ENCODE data around the gene OR8B3.
A peak's percentile ranks its signal among the peaks of the same experiment; 100 is the strongest.
"Not testable (repeated sequence)": the region's sequence is repeated elsewhere in the genome, so short reads cannot be mapped to it uniquely, and the experiment has no call there.

OR8B3 gene

GRCh38 chr11:124415356-124415923 lies 16.6 kb upstream of the OR8B3 start:
- in situ Hi-C loops (cut with MboI; ENCODE audit: low sequenced_read_pairs, unreplicated experiment), result loop anchor here (25.0 kb wide), 1 partner anchor 172 kb away; no protein-coding TSS in a partner anchor
- peak; percentile 21 for DNase-seq (ENCODE audit: low spot score)
- TF ChIP-seq, protein P1, sequence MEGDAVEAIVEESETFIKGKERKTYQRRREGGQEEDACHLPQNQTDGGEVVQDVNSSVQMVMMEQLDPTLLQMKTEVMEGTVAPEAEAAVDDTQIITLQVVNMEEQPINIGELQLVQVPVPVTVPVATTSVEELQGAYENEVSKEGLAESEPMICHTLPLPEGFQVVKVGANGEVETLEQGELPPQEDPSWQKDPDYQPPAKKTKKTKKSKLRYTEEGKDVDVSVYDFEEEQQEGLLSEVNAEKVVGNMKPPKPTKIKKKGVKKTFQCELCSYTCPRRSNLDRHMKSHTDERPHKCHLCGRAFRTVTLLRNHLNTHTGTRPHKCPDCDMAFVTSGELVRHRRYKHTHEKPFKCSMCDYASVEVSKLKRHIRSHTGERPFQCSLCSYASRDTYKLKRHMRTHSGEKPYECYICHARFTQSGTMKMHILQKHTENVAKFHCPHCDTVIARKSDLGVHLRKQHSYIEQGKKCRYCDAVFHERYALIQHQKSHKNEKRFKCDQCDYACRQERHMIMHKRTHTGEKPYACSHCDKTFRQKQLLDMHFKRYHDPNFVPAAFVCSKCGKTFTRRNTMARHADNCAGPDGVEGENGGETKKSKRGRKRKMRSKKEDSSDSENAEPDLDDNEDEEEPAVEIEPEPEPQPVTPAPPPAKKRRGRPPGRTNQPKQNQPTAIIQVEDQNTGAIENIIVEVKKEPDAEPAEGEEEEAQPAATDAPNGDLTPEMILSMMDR (IDR thresholded peaks at IDR 0.05; ENCODE audit: borderline replicate concordance, control extremely low read depth, extremely low read depth, insufficient read depth, missing control alignments), result no peak

- TF ChIP-seq, protein P1 (IDR thresholded peaks at IDR 0.05; ENCODE audit: borderline replicate concordance, control extremely low read depth, extremely low read depth, insufficient read depth, missing control alignments), result no peak
- in situ Hi-C loops (cut with MboI; ENCODE audit: low sequenced_read_pairs, unreplicated experiment), result loop anchor here (25.0 kb wide), 1 partner anchor 177 kb away; no protein-coding TSS in a partner anchor
- DNase-seq (ENCODE audit: low spot score), result no peak
Measured at GRCh38 chr11:124409906-124410305, 11.1 kb upstream of the OR8B3 start.

GRCh38 chr11:124405581-124405980 lies 6.8 kb upstream of the OR8B3 start:
- DNase-seq (ENCODE audit: low spot score), result no peak
- in situ Hi-C loops (cut with MboI; ENCODE audit: low sequenced_read_pairs, unreplicated experiment), result loop anchor here (25.0 kb wide), 1 partner anchor 182 kb away; no protein-coding TSS in a partner anchor
- TF ChIP-seq, protein P1 (IDR thresholded peaks at IDR 0.05; ENCODE audit: borderline replicate concordance, control extremely low read depth, extremely low read depth, insufficient read depth, missing control alignments), result no peak

DNA sequence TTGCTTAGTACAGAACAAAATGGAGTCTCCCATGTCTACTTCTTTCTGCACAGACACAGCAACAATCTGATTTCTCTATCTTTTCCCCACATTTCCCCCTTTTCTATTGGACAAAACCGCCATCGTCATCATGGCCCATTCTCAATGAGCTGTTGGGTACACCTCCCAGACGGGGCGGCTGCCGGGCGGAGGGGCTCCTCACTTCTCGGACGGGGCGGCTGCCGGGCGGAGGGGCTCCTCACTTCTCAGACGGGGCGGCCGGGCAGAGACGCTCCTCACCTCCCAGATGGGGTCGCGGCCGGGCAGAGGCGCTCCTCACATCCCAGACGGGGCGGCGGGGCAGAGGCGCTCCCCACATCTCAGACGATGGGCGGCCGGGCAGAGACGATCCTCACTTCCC lies 4.4 kb upstream of the OR8B3 start:
- not testable (repeated sequence) for DNase-seq (ENCODE audit: low spot score)
- in situ Hi-C loops (cut with MboI; ENCODE audit: low sequenced_read_pairs, unreplicated experiment), result loop anchor here (25.0 kb wide), 1 partner anchor 184 kb away; no protein-coding TSS in a partner anchor

DNA sequence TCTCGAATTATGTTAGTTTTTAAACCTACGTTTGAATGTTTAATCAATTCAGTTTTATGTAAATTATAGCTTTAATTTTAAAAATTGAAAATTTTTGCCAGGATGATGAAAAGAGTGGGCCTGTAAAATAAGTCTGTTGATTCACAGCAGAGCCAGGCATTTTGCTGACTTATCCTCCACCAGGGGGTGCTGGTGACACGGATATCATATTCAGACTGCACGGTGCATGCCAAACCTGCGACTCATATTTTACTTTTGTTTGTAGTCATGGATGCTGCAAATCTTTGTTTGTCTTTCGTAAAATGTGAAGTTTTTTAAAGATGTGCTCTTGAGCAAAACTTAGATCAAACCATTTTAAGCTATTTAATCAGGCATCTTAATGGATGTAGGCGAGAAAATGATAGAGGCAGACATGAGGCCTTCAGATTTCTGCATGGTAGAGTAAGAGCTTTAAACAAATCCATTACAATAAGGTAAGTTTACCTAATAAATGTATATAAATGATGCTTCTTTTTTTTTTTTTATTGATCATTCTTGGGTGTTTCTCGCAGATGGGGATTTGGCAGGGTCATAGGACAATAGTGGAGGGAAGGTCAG lies 3.6 kb upstream of the OR8B3 start:
- in situ Hi-C loops (cut with MboI; ENCODE audit: low sequenced_read_pairs, unreplicated experiment), result loop anchor here (25.0 kb wide), 1 partner anchor 185 kb away; no protein-coding TSS in a partner anchor
- peak; percentile 67 for DNase-seq (ENCODE audit: low spot score)
- TF ChIP-seq, protein P1 (IDR thresholded peaks at IDR 0.05; ENCODE audit: borderline replicate concordance, control extremely low read depth, extremely low read depth, insufficient read depth, missing control alignments), result peak; percentile 79

DNA sequence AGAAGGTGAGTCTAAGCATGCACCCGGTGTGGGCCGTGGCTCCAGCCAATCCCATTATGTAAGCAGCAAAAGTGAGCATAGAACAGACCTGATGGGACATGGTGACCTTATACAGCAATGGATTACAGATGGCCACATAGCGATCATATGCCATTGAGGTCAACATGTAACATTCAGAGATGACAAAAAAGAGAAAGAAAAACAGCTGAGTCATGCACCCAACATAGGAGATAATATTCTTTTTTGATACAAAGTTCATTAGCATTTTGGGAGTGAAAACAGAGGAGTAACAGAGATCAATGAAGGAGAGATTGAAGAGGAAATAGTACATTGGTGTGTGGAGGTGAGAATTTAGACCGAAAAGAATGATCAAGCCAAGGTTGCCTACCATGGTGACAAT lies 2.0 kb downstream of the OR8B3 start:
- DNase-seq (ENCODE audit: low spot score); in situ Hi-C loops (cut with MboI; ENCODE audit: low sequenced_read_pairs, unreplicated experiment): not testable (repeated sequence)

- TF ChIP-seq, protein P1 (IDR thresholded peaks at IDR 0.05; ENCODE audit: borderline replicate concordance, control extremely low read depth, extremely low read depth, insufficient read depth, missing control alignments), result no peak
- DNase-seq (ENCODE audit: low spot score), result no peak
- in situ Hi-C loops (cut with MboI; ENCODE audit: low sequenced_read_pairs, unreplicated experiment), result no loop called here
Measured at GRCh38 chr11:124394408-124394807, 4.4 kb downstream of the OR8B3 start.

Measured in GM13976 (cell line).